ENCODE data around the gene NOC4L. TPM values are rescaled to one million over a fixed set of nuclear protein-coding genes. Genes with fewer than 3 reads are reported as not detected.
"Not testable (repeated sequence)": the region's sequence is repeated elsewhere in the genome, so short reads cannot be mapped to it uniquely, and the experiment has no call there.

NOC4L gene
- 9.5 TPM for total RNA-seq
- long read RNA-seq, transcript NOC4L-201 (15 exons, 1,632 nt) = major isoform, 22 of 28 reads
- long read RNA-seq, partial matches to known transcripts = 3 of 28 reads
- long read RNA-seq, other reads (novel, unspliced or antisense) = 3 of 28 reads

DNA sequence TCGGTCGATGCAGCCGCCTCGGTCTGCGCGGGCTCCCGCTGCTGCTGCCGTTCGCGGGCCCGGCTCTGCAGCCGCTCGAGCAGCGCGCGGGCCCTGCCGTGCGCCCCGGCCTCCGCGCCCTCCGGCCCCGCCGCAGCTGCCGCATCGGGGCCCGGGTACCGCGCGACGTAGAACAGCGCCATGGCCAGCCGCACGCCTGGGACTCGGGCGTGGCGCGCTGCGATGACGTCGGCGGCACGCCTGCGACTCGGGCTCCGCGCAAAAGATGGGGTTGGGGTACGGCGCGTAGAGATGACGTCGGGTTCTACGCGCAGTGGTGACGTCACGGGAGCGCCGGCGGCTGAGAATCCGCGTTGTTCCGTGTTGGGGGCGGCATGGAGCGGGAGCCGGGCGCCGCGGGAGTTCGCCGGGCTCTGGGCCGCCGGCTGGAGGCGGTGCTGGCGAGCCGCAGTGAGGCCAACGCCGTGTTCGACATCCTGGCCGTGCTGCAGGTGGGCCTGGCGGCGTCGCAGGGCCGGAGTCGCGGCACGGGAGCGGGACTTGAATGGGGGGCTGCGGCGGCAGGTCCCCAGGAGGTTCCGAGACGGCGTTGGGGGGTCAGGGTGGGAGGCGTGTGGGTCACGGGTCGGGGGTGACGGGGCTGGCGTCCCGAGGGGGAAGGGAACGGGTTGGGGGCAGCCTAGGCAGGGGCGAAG lies at the start of gene NOC4L, which contains the start of gene DDX51:
Gene NOC4L, plus strand, starts transcription at position 343 of the 695 bp plus-strand sequence. Its CDS starts 32 bp downstream, at position 375.
Gene DDX51, minus strand, starts transcription at position 205 of the 695 bp plus-strand sequence. Its CDS starts 23 bp downstream, at position 182.
- DNase-seq (peak; percentile 97), ATAC-seq (ENCODE audit: poor library complexity) (peak; percentile 95)
- intact Hi-C loops (cut with DNase I) = no loop called here

DNA sequence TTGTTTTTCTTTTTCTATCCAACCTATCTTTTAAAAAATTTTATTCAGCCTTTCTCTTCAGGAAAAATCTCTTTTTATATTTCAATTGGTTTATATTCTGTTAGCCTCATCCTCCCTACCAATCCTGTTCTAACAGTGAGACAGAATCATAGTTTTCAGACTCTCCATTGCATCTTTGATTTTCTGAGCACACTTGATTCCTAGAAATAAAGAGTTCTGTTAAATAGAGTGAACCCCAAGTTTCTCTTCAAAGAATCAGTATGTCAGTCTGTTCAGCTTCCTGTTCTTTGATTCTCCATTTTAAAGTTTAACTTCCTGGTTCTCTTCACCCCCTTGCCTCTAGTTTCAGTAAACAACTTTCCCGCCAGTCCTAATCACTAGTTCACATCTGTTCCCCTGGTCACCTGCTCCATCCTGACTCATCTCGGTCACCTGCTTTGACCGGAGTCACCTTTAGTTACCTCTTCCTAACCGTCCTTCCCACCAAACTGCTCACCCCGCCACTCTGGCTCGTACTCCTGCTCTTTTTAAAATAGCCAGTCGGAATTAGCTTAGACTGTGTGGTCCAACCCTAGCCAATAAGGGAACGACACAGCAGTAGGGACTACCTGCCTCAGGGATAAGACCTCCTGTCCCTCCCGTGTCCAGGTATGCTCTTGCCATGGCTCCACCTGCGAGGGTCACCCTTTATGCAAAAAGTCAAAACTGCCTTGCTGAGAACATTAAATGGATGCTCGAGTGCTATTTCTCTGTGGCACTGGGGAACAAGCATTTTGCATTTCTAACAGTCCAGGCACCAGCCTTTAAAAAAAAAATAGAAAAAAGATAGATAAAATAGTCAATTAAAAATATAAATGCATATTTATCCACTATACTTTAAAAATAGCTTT lies 48.5 kb upstream of the NOC4L start:
- no peak for ATAC-seq (ENCODE audit: poor library complexity)
- no peak for DNase-seq
- intact Hi-C loops (cut with DNase I) = no loop called here

GRCh38 chr12:132099739-132100138 lies 44.5 kb upstream of the NOC4L start:
- DNase-seq (no peak), ATAC-seq (ENCODE audit: poor library complexity) (no peak)
- intact Hi-C loops (cut with DNase I) = no loop called here

DNA sequence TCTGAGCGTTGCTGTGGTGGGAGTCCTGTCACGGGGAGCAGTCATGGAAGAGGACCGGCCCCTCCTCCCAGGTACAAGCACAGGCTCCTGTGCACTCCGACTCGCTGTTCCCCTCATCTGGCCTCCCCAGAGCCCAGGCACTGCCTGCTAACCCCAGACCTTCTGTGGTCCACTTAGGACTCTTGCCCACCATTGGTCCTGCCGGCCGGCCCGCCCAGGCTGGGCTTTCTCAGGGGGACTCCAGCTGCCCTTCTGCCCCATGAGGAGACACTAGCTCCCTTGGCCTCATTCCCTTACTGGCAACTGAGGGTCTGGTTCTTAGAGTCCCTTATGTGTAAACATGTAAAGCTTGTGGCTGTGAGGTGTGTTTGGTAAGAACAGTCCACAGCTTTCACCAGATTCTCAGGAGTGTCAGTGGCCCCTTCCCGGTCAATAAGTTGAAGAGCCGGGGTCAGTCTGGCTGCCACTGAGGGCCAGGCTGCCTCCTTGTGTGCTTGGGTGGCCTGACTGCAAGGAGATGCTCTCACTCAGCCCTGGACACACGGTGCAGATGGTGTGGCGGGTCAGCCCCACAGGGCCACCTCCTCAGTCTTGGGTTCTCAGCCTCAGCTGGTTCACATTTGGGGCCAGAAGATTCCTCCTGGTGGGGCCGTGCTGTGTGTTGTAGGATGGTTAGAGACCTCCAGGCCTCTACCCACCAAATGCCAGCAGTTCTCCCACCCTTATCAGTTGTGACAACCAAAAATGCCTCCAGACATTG lies 43.8 kb upstream of the NOC4L start:
- intact Hi-C loops (cut with DNase I) = no loop called here
- ATAC-seq (ENCODE audit: poor library complexity) = no peak
- DNase-seq = no peak

DNA sequence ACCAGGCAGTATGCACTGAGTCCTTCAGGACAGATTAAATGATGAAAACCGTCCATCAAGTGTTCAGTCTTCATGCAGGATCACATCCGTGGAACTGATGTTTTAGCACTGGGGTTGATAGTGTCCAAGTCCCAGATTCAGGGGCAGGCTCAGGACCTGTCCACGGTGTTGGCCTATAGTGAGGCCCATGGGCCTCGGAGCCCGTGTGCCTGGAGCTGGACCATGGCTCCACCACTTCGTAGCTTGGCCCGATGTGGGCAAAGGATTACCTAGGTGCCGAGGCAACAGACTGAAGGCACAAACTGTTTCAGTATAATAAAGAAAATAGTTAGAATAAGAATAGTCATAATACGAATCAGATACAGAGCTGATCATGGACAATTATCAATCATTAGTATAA lies 42.0 kb upstream of the NOC4L start:
- ATAC-seq (ENCODE audit: poor library complexity) (no peak), DNase-seq (no peak)
- intact Hi-C loops (cut with DNase I) = no loop called here

DNA sequence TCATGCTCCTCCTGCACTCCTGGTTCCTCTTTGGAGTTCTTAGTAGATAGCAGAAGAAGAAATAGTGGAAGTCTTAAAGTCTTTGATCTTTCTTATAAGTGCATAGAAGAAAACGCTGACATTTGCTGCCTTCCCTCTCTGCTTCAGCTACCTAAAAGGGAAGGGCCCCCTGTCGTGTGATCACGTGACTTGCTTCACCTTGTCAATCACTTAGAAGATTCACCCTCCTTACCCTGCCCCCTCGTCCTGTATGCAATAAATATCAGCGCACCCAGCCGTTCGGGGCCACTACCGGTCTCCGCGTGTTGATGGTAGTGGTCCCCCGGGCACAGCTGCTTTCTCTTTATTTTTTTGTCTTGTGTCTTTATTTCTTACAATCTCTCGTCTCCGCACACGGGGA lies 41.2 kb upstream of the NOC4L start:
- DNase-seq; ATAC-seq (ENCODE audit: poor library complexity); intact Hi-C loops (cut with DNase I): not testable (repeated sequence)

DNA sequence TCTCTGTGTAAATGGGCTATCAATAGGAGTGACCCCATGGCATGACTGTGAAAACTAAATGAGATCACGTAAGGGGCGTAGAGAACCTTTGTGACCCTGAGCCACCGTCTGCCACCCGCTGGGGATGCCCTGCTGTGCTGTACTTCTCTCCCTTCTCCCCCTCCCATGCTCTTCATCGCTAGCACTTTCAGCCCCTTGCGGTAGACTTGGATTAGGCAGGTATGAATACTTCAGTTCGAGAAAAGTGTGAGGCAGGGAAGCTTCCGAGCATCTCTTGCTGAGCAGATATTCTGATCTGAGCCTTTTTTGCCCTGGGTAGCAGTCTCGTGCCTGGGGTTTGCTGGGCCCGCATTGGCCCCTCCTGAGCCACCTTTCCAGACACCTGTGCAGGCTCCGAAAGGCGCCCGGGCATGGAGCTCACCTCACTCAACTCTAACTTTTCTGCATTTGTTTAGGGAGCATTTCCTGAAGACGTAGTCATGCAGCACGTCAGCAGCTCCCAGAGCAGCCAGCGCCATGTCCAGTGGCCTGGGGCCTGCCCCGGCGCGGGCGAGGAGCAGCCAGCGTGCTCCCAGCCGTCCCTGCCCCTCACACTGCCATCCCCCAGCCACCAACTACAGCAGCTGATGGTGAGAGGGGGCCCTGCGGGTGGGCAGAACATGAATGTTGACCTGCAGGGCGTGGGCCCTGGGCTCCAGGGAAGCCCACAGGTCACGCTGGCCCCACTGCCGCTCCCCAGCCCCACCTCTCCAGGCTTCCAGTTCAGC lies 40.5 kb upstream of the NOC4L start:
- no peak for ATAC-seq (ENCODE audit: poor library complexity)
- intact Hi-C loops (cut with DNase I) = no loop called here
- DNase-seq = no peak

DNA sequence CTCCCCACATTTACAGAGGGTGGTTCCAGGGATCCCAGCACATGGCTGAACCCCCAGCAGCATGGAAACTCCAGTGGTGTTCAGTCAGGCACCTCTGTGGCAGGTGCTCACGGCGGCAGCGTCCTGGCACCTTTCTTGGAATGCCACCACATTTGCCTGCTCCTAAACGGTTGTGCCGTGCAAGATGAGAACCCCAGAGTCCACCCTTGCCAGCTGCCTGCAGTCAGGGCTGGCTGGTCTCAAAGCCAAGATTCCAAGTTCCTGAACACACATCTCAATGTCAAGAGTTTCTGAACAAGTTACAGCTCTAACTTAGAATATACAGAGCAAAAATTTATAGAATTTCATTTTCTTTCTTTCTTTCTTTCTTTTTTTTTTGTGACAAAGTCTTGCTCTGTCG lies 38.8 kb upstream of the NOC4L start:
- DNase-seq (no peak), ATAC-seq (ENCODE audit: poor library complexity) (no peak)
- intact Hi-C loops (cut with DNase I) = no loop called here

GRCh38 chr12:132106921-132107320 lies 37.3 kb upstream of the NOC4L start:
- intact Hi-C loops (cut with DNase I) = no loop called here
- DNase-seq (no peak), ATAC-seq (ENCODE audit: poor library complexity) (no peak)

GRCh38 chr12:132108211-132108832 lies 35.9 kb upstream of the NOC4L start:
- DNase-seq (no peak), ATAC-seq (ENCODE audit: poor library complexity) (no peak)
- intact Hi-C loops (cut with DNase I) = no loop called here

DNA sequence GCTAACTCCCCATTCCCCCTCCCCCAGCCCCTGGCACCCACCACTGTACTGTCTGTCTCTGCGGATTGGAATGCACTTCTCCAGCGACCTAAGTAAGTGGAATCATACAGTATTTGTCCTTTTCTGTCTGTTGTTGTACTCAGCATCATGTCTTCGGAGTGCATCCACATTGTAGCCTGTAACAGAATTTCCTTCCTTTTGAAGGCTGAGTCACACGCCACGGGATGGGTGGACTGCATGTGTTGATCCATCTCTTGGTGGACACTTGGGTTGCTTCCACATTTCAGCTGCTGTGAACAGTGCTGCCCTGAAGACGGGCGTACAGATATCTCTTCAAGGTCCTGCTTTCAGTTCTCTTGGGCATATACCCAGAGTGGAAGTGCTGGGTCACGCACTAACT lies 34.5 kb upstream of the NOC4L start:
- ATAC-seq (ENCODE audit: poor library complexity) (no peak), DNase-seq (no peak)
- intact Hi-C loops (cut with DNase I) = no loop called here

DNA sequence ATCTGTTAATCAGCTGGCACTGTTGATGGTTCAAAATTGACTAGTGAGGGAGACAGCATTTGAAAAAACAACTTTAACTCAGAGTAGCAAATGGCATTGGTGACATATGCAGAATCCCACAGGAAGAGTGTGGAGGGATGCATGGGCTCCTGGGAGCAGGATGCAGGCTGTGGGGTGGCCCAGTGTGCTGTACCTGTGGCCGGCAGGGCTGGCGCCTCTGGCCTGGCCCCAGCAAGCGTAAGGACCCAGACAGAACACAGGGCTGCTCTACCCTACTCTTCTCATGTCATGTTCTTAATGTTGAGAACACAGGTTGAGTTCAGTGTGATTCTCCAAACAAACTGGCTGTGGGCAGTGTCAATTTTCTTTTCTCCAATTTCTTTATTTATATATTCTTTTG lies 33.6 kb upstream of the NOC4L start:
- DNase-seq = no peak
- ATAC-seq (ENCODE audit: poor library complexity) = no peak
- intact Hi-C loops (cut with DNase I) = no loop called here

- DNase-seq = no peak
- intact Hi-C loops (cut with DNase I) = no loop called here
- no peak for ATAC-seq (ENCODE audit: poor library complexity)
These were observed 32.5 kb upstream of the NOC4L start for GRCh38 chr12:132111654-132112304.

DNA sequence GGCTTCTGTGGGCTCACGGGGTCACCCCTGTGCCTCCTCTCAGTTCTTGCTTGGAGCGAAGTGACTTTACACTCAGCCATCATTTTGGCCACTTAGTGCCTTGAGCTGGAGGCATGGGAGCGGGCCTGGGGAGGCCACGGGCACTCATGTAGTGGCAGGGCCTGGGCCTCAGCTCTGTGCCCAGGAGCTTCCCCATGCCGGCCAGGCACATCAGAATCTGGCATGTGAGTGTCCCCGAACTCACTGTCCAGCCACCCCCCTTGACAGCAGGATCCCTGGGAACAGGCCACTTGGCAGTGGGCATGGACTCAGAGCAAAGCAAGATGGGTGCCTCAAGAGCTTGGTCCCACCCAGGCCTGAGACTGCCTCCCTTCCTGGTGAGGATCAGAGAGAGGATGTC lies 29.6 kb upstream of the NOC4L start:
- DNase-seq (no peak), ATAC-seq (ENCODE audit: poor library complexity) (no peak)
- intact Hi-C loops (cut with DNase I) = no loop called here

DNA sequence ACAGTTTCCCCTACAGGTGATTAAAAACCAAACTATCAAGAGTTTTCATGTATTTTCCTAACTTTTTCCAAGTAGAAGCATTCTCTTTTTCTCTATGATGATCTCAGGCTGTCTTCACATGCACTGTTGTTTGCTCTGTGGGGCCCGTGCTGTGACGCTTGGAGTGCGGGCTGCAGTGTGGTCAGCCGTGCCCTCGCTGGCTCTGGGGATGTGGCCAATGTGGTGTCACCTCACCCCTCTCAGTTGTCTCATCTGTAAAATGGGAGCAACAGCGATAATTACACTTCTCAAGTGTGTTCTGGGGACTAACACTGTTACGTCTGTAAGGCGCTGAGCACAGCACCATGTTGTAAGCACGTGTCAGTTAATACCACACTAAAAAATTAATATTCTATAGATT lies 28.8 kb upstream of the NOC4L start:
- ATAC-seq (ENCODE audit: poor library complexity) (no peak), DNase-seq (no peak)
- intact Hi-C loops (cut with DNase I) = no loop called here

DNA sequence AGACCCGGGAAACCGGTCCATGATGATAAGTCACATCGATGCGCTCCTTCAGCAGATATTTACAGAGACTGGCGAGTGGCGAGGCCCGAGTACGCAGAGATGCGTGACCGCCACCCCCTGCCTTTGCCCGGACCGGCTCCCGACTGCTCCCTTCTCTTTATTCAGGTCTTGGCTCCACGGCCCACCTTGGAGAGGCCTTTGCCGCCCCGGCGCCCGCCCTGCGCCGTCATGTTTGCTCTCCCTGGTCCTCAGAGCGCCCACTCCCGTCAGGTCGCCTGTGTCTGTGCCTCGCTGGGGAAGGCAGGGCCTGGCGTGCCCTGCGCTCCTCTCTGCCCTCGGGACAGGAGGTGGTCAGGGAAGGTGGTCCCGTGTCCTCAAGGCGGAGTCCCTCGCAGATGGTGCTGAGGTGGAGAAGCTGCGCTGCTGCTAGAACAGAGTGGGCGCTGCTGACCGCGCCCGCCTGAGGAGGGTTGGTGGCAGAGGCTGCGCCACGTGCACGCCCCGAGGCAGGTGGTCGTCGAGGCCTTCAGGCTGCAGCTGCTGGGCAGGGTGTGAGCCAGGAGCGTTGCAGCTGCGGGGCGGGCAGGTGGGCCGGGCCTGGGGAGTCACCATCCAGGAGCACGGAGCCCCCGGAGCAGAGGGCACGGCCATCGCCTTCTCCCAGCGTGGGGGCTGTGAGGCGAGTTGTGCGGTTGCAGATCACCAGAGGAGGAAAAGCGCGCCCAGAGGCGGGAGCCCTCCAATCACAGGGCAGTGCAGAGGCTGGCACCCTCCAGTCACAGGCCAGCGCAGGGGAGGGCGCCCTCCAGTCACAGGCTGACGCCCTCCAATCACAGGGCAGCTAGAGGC lies 27.3 kb upstream of the NOC4L start:
- intact Hi-C loops (cut with DNase I) = no loop called here
- ATAC-seq (ENCODE audit: poor library complexity) (no peak), DNase-seq (no peak)

- DNase-seq = no peak
- intact Hi-C loops (cut with DNase I) = no loop called here
- ATAC-seq (ENCODE audit: poor library complexity) = no peak
These were observed 26.7 kb upstream of the NOC4L start for GRCh38 chr12:132117558-132117875.
